SJSA1 (cell line): ENCODE measurements around the gene HNMT. TPM values are rescaled to one million over a fixed set of nuclear protein-coding genes. Genes with fewer than 3 reads are reported as not detected.
"Not testable (repeated sequence)": the region's sequence is repeated elsewhere in the genome, so short reads cannot be mapped to it uniquely, and the experiment has no call there.

Experiments used
- DNase-seq, 2 experiments: peaks; one replicate each; pipeline ENCODE4 v3.0.0-alpha.2; 2015 to 2020; ENCODE audit warnings: low spot score in 2 of 2, low read depth in 1 of 2
- H3K27ac ChIP-seq: fragments of 250-450 bp; sonication (Bioruptor Pico); 2 replicates; pipeline ENCODE4 v1.5.1; 2020; ENCODE audit warnings: mild to moderate bottlenecking, moderate library complexity
- H3K27me3 ChIP-seq: fragments of 250-450 bp; sonication (Bioruptor Pico); replicated peaks from 2 replicates; pipeline ENCODE4 v1.5.1; 2020; ENCODE audit warnings: mild to moderate bottlenecking, moderate library complexity
- H3K36me3 ChIP-seq: fragments of 250-450 bp; sonication (Bioruptor Pico); 2 replicates; pipeline ENCODE4 v1.5.1; 2020; ENCODE audit warnings: mild to moderate bottlenecking
- H3K4me1 ChIP-seq: fragments of 250-450 bp; sonication (Bioruptor Pico); replicated peaks from 2 replicates; pipeline ENCODE4 v1.6.1; 2021; ENCODE audit warnings: mild to moderate bottlenecking
- H3K4me3 ChIP-seq: fragments of 250-450 bp; sonication (Bioruptor Pico); 2 replicates; pipeline ENCODE4 v1.5.1; 2020; ENCODE audit warnings: mild to moderate bottlenecking
- H3K9me3 ChIP-seq: fragments of 250-450 bp; sonication (Bioruptor Pico); replicated peaks from 2 replicates; pipeline ENCODE4 v1.5.1; 2020; ENCODE audit warnings: mild to moderate bottlenecking
- total RNA-seq: library from RNA; depleted of rRNA; stranded (reverse); fragments of >200 nt; shearing (Covaris generic); gene quantifications from 2 replicates; pipeline ENCODE4 v1.2.3, GENCODE V29; 2014

Gene HNMT
- total RNA-seq, 1 experiment from 2014 or later = 65.8 TPM

DNA sequence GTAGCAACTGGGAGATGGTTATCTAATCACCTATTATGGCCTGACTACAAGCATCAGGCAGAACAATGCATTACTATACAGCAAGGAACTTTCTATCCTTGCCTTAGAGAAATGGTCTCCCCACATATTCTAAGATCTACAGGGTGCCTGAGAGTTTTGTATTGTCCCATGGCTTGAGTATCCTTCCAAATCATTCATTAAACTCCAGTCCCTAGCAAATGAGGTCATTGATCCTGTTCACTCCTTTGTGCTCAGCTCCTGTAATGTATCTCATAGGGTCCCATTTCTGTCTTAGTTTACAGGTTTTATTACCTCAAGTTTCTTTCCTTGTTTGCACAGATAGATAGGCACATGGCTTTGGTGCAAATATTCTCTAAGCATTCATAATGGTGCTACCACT, 9.0 kb downstream of the HNMT start:
- no peak overlapping the region for H3K4me3 ChIP-seq
- peaks cover 50% of the 10 kb centered on the region for H3K36me3 ChIP-seq
- H3K4me1 ChIP-seq = no peaks in the 10 kb centered on the region
- H3K27me3 ChIP-seq = no peaks in the 10 kb centered on the region
- no peaks in the 10 kb centered on the region for H3K9me3 ChIP-seq
- DNase-seq = no peak
- H3K27ac ChIP-seq = no peak overlapping the region

DNA sequence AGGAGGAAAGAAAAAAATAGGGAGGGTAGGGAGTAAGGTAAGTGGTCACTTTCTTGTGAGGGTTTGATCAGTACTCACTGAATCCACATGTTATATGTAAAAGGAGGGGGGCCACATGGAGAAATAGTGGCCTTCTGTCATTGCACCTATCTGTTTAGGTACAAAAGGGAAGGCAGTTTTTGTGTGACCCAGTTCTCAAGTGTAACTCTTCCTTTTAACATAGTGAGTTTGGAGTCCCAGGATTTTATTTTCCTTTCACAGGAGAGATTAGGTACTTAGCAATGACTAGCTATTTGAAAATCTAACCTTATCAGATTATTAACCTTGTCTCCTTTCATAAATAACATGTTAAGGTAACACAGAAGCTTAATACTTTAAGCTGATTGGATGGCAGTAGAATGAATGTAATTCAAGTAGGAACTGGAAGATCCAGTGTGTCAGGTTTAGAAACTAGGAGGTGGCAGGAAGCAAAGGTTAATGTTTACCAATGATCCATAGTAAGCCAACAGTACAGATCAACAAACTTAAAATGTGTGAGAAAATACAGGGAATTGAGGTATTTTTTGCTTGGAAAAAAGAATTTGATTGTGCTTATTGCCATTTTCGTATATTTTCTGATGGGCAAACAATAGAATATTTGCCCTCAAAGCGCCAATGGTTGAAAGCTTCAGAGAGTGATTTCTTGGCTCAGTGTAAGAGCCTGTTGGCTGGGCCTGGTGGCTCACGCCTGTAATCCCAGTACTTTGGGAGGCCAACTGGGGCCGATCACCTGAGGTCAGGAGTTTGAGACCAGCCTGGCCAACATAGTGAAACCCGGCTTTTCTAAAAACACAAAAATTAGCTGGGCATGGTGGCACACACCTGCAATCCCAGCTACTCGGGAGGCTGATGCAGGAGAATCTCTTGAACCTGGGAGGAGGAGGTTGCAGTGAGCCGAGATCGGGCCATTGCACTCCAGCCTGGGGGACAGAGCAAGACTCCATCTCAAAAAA, 11.3 kb downstream of the HNMT start:
- no peak overlapping the region for H3K27ac ChIP-seq
- H3K4me3 ChIP-seq = no peak overlapping the region
- H3K4me1 ChIP-seq = no peaks in the 10 kb centered on the region
- H3K36me3 ChIP-seq = peaks cover 27% of the 10 kb centered on the region
- H3K9me3 ChIP-seq = no peaks in the 10 kb centered on the region
- DNase-seq = no peak
- no peaks in the 10 kb centered on the region for H3K27me3 ChIP-seq

DNA sequence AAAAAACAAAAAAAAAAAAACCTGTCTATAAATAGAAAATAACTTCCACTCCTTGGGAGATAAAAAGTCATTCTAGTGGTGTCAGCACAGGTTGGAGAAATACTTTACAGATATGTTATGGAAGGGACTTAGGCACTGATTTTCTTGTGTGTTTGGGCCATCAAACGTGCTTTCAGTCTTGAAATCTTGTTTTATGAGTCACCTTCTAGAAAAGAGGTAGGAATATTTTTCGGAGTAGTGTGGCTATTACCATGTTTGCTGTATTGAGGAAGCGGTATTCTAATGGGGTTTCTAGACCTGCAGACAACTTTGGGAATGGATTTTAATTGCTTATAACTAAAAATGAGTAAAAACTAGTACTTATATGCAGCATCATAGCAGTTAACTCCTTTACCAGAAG, 12.0 kb downstream of the HNMT start:
- H3K4me3 ChIP-seq = no peak overlapping the region
- H3K4me1 ChIP-seq = no peaks in the 10 kb centered on the region
- no peaks in the 10 kb centered on the region for H3K9me3 ChIP-seq
- H3K27ac ChIP-seq = no peak overlapping the region
- no peaks in the 10 kb centered on the region for H3K27me3 ChIP-seq
- DNase-seq = no peak
- H3K36me3 ChIP-seq = peaks cover 34% of the 10 kb centered on the region

DNA sequence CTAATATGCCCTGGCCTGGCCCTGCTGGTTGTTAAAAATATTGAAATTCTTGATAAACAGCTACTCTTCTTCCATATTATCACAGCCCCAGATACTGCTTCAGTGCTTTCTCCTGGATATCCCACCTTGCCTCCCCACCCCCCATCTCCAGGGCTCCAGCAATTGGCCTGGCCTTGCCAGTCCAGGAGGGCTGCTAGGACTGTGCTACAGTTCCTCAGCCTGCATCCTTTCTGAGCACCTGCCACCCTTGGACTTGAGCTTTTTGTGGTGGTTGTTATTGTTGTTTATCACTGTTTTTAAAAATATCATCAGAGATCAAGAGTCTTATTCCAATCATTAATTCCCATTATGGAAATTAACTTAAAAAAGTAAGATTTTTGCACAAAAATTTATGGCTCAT, 13.5 kb downstream of the HNMT start:
- peaks cover 33% of the 10 kb centered on the region for H3K36me3 ChIP-seq
- no peaks in the 10 kb centered on the region for H3K4me1 ChIP-seq
- no peaks in the 10 kb centered on the region for H3K27me3 ChIP-seq
- no peak for DNase-seq
- H3K4me3 ChIP-seq = no peak overlapping the region
- no peaks in the 10 kb centered on the region for H3K9me3 ChIP-seq
- H3K27ac ChIP-seq = no peak overlapping the region

DNA sequence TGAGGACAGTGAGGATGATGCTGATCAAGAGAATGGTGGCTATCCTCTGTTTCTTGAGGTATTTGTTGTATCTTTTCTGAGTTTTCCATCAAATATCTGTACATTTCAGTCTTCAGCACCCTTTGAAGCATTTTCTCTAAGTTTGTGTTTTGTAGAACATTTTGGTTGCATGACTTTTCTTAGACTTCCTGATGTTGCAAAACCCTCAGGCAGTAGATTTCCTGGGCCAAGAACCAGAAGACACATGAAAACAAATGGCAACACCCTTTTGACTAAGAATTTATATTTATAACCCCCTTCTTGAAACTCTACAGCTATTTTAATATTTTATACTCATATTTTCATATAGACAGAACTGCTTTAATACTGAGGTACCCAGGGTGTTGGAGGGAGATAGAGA, 16.2 kb downstream of the HNMT start:
- Histone ChIP-seq H3K4me1 (no peaks in the 10 kb centered on the region; the same call in 1 of the 2 replicates), H3K4me3 (no peak overlapping the region), H3K9me3 (no peaks in the 10 kb centered on the region), H3K27me3 (no peaks in the 10 kb centered on the region), H3K27ac (no peak overlapping the region), H3K36me3 (peaks cover 24% of the 10 kb centered on the region; the same call in 1 of the 2 replicates)
- no peak for DNase-seq

- no peaks in the 10 kb centered on the region; the same call in 1 of the 2 replicates for H3K4me1 ChIP-seq
- no peak overlapping the region for H3K4me3 ChIP-seq
- no peak overlapping the region for H3K27ac ChIP-seq
- no peaks in the 10 kb centered on the region for H3K27me3 ChIP-seq
- DNase-seq = no peak
- H3K36me3 ChIP-seq = peaks cover 24% of the 10 kb centered on the region; the same call in 1 of the 2 replicates
- H3K9me3 ChIP-seq = no peaks in the 10 kb centered on the region
These were observed 16.9 kb downstream of the HNMT start for GRCh38 chr2:137981112-137981656.

- Histone ChIP-seq H3K4me3 (no peak overlapping the region), H3K4me1 (no peaks in the 10 kb centered on the region; the same call in 1 of the 2 replicates), H3K27ac (no peak overlapping the region), H3K36me3 (peaks cover 33% of the 10 kb centered on the region), H3K9me3 (no peaks in the 10 kb centered on the region), H3K27me3 (no peaks in the 10 kb centered on the region)
- no peak for DNase-seq
These were observed 19.3 kb downstream of the HNMT start for GRCh38 chr2:137983581-137983980.

- Histone ChIP-seq H3K9me3 (0 out of 2 replicates have a peak, but pooled peaks cover 3% of the 10 kb centered on the region), H3K27ac (no peak overlapping the region), H3K36me3 (peaks cover 32% of the 10 kb centered on the region), H3K27me3 (no peaks in the 10 kb centered on the region), H3K4me3 (no peak overlapping the region), H3K4me1 (no peaks in the 10 kb centered on the region; the same call in 1 of the 2 replicates)
- DNase-seq = no peak
These were observed 22.0 kb downstream of the HNMT start for GRCh38 chr2:137986268-137986667.

- Histone ChIP-seq H3K9me3 (0 out of 2 replicates have a peak, but pooled peaks cover 3% of the 10 kb centered on the region), H3K27ac (no peak overlapping the region), H3K4me1 (no peaks in the 10 kb centered on the region; the same call in 1 of the 2 replicates), H3K4me3 (no peak overlapping the region), H3K36me3 (peaks cover 33% of the 10 kb centered on the region), H3K27me3 (no peaks in the 10 kb centered on the region)
- DNase-seq = no peak
These were observed 22.7 kb downstream of the HNMT start for GRCh38 chr2:137987011-137987410.

- Histone ChIP-seq H3K4me3 (no peak overlapping the region), H3K9me3 (peaks cover 14% of the 10 kb centered on the region), H3K27ac (no peak overlapping the region), H3K27me3 (no peaks in the 10 kb centered on the region), H3K4me1 (no peaks in the 10 kb centered on the region), H3K36me3 (peaks cover 46% of the 10 kb centered on the region)
- DNase-seq = no peak
These were observed 26.8 kb downstream of the HNMT start for GRCh38 chr2:137991078-137991477.

DNA sequence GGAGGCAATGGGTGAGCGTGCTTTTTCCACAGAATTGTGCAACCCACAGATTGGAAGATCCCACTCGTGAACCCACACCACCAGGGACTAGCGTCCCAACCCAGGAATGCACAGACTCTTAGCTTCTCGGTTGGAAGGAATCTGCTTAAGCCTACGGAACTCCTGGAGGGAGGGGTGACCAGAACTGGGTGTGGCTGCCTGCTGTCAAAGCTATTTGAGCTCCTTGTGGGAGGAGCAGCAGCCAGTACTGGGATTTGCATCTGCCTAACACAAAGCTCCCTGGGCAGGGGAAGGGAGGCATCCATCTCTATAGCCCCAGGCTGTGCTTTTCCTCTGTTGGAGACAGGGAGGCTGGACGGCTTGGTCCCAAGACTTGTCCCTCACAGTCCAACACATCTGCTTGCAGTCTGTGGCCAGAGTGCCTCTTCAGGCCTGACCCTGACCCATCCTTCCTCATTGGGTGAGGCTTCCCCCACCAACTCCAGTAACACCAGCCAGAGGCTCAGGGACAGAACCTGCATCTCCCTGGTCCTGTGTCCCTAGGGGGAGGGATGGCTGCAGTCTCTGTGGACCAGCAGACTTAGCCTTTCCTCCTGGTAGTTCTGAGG, 27.9 kb downstream of the HNMT start:
- Histone ChIP-seq H3K36me3 (peaks cover 44% of the 10 kb centered on the region), H3K4me3 (no peak overlapping the region), H3K9me3 (peaks cover 14% of the 10 kb centered on the region), H3K27me3 (no peaks in the 10 kb centered on the region), H3K4me1 (no peaks in the 10 kb centered on the region), H3K27ac (no peak overlapping the region)
- no peak for DNase-seq

- peaks cover 14% of the 10 kb centered on the region for H3K9me3 ChIP-seq
- H3K4me3 ChIP-seq, H3K27ac ChIP-seq, H3K4me1 ChIP-seq, H3K27me3 ChIP-seq, DNase-seq: not testable (repeated sequence)
- peaks cover 37% of the 10 kb centered on the region for H3K36me3 ChIP-seq
These were observed 29.6 kb downstream of the HNMT start for GRCh38 chr2:137993715-137994476.

- not testable (repeated sequence) for H3K27ac ChIP-seq, H3K4me1 ChIP-seq, H3K27me3 ChIP-seq, H3K4me3 ChIP-seq, DNase-seq
- peaks cover 37% of the 10 kb centered on the region for H3K36me3 ChIP-seq
- peaks cover 14% of the 10 kb centered on the region for H3K9me3 ChIP-seq
These were observed 31.1 kb downstream of the HNMT start for GRCh38 chr2:137995368-137995767.
